Osteocyte (in vitro differentiated cells): ENCODE results near the gene TUT1. TPM values are rescaled to one million over a fixed set of nuclear protein-coding genes. Genes with fewer than 3 reads are reported as not detected.

Experiments
- DNase-seq: peaks from one replicate; pipeline ENCODE4 v3.0.0; 2021; ENCODE audit warnings: mixed read lengths; ENCODE audit not compliant: unreplicated experiment; ENCODE audit errors: extremely low spot score
- H3K27ac Mint-ChIP-seq: one replicate; pipeline ENCODE4 v1.8.0; 2021; ENCODE audit warnings: mild to moderate bottlenecking, mixed read lengths; ENCODE audit not compliant: unreplicated experiment
- H3K27me3 Mint-ChIP-seq: one replicate; pipeline ENCODE4 v1.8.0; 2021; ENCODE audit warnings: mixed read lengths; ENCODE audit not compliant: unreplicated experiment
- H3K36me3 Mint-ChIP-seq: one replicate; pipeline ENCODE4 v1.8.0; 2021; ENCODE audit warnings: mixed read lengths; ENCODE audit not compliant: unreplicated experiment
- H3K4me1 Mint-ChIP-seq: one replicate; pipeline ENCODE4 v1.8.0; 2021; ENCODE audit warnings: mixed read lengths; ENCODE audit not compliant: unreplicated experiment
- H3K4me3 Mint-ChIP-seq: one replicate; pipeline ENCODE4 v1.8.0; 2021; ENCODE audit warnings: mild to moderate bottlenecking, moderate library complexity, mixed read lengths; ENCODE audit not compliant: unreplicated experiment
- H3K9me3 Mint-ChIP-seq: one replicate; pipeline ENCODE4 v1.8.0; 2021; ENCODE audit warnings: mixed read lengths; ENCODE audit not compliant: unreplicated experiment
- long read RNA-seq: library from polyadenylated mRNA; unstranded; transcript quantifications from one replicate; pipeline ENCODE4 v2.0.0, GENCODE V29; 2021
- total RNA-seq: library from RNA; stranded (reverse); gene quantifications from 2 replicates; pipeline ENCODE4 v1.2.1, GENCODE V29; 2021
- TF ChIP-seq, protein P1 (sequence below): fragments of 200-600 bp; sonication (generic); IDR thresholded peaks from 2 replicates; pipeline ENCODE4 v1.5.0; 2021; ENCODE audit warnings: antibody characterized with exemption, mild to moderate bottlenecking, moderate library complexity

The TUT1 gene
- 12.7 and 15.6 TPM in 2 replicates for total RNA-seq
- long read RNA-seq, transcript TUT1-202 (9 exons, 2,826 nt), result major isoform, 14 of 20 reads
- long read RNA-seq, partial matches to known transcripts, result 3 of 20 reads
- long read RNA-seq, other reads (novel, unspliced or antisense), result 3 of 20 reads

DNA sequence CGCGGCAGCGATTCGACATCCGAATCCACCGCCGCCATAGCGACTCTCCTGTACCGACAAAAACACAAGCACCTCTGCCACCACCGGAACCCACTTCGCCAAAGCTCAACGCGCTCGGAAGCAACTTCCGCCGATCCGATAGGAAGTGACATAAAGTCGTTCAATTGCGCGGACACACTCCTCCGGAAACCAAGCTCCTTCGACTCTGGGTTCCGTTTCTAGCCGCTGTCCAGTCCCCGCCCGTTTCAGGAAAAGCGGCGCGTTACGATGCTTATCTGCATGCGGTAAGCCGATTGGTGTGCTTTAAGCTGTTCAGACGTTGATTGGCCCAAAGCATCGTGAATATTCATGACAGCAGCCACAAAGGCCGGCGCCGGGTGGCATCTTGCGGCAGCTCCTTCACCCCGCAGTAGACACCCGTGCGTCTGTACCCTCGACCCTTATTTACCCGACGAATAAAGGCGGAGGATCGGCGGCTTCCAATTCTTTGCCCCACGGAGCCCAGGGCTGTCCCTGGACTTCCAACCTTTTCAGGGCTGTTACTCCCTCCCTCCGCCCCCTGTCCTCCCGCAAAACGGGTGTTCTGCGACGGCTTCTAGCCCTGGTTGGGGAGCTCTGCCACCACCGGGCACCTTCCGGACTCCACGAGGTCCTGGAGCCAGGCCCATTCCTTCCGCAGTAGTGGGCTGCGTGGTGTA is at the start of gene TUT1:
Gene TUT1 (minus strand): TSS at position 76 of the 698 bp plus-strand sequence. CDS start 38 bp downstream, at position 38.
- TF ChIP-seq, protein P1, sequence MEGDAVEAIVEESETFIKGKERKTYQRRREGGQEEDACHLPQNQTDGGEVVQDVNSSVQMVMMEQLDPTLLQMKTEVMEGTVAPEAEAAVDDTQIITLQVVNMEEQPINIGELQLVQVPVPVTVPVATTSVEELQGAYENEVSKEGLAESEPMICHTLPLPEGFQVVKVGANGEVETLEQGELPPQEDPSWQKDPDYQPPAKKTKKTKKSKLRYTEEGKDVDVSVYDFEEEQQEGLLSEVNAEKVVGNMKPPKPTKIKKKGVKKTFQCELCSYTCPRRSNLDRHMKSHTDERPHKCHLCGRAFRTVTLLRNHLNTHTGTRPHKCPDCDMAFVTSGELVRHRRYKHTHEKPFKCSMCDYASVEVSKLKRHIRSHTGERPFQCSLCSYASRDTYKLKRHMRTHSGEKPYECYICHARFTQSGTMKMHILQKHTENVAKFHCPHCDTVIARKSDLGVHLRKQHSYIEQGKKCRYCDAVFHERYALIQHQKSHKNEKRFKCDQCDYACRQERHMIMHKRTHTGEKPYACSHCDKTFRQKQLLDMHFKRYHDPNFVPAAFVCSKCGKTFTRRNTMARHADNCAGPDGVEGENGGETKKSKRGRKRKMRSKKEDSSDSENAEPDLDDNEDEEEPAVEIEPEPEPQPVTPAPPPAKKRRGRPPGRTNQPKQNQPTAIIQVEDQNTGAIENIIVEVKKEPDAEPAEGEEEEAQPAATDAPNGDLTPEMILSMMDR, result peak; percentile 4
- peak within 1 kb of the TSS; percentile 90 for H3K4me3 Mint-ChIP-seq
- H3K9me3 Mint-ChIP-seq, result no peaks in the 10 kb centered on the region
- peaks cover 20% of the 10 kb centered on the region for H3K36me3 Mint-ChIP-seq
- peaks cover 33% of the 10 kb centered on the region for H3K4me1 Mint-ChIP-seq
- DNase-seq, result peak; percentile 98
- H3K27me3 Mint-ChIP-seq, result no peaks in the 10 kb centered on the region
- peak within 1 kb of the TSS; percentile 96 for H3K27ac Mint-ChIP-seq

DNA sequence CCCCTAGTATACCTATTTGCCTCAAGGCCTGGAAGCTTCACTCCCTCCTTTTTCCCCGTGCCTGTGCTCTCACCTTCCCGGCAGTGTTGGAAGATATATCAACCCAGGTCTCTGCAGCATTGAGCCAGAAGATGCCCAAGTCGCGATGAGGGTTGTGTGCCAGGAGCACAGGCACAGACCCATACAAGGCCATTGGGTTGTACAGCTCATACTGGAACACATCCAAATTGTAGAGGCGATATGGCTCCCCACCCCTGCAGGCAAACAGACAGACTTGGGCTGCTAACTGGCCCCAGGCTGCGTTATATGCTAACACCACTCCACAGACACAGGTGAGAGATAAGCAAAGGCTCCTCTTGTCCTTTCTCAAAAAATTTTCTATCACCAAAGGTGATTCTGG is 41.2 kb upstream of the TUT1 start:
- H3K27ac Mint-ChIP-seq, result no peak overlapping the region

GRCh38 chr11:62627713-62628112 is 36.4 kb upstream of the TUT1 start:
- TF ChIP-seq, protein P1, result no peak
- Mint-ChIP-seq H3K4me1 (no peaks in the 10 kb centered on the region), H3K36me3 (peaks cover 55% of the 10 kb centered on the region), H3K9me3 (no peaks in the 10 kb centered on the region), H3K27me3 (no peaks in the 10 kb centered on the region), H3K27ac (no peak overlapping the region), H3K4me3 (no peak overlapping the region)
- DNase-seq, result no peak

More for the DNA sequence above, 41.2 kb upstream of the TUT1 start:
- Mint-ChIP-seq H3K27me3 (no peaks in the 10 kb centered on the region), H3K9me3 (no peaks in the 10 kb centered on the region), H3K4me1 (no peaks in the 10 kb centered on the region), H3K4me3 (no peak overlapping the region), H3K36me3 (peaks cover 62% of the 10 kb centered on the region)
- DNase-seq, result no peak
- TF ChIP-seq, protein P1, result no peak

- H3K4me1 Mint-ChIP-seq, result peaks cover 18% of the 10 kb centered on the region
- H3K9me3 Mint-ChIP-seq, result no peaks in the 10 kb centered on the region
- peaks cover 20% of the 10 kb centered on the region for H3K36me3 Mint-ChIP-seq
- H3K27me3 Mint-ChIP-seq, result no peaks in the 10 kb centered on the region
- peak overlapping the region; percentile 99 for H3K27ac Mint-ChIP-seq
- H3K4me3 Mint-ChIP-seq, result peak overlapping the region; percentile 94
- TF ChIP-seq, protein P1, result no peak
- no peak for DNase-seq
These were observed 31.3 kb upstream of the TUT1 start for GRCh38 chr11:62622476-62623089.
